HCT116 (cell line): ENCODE data around the gene TOR1AIP1. TPM values are rescaled to one million over a fixed set of nuclear protein-coding genes. Genes with fewer than 3 reads are reported as not detected.

Experiments
- ATAC-seq: fragments of 200-7000 bp; cut with Tn5 transposase; 2 replicates; pipeline ENCODE4 v1.9.1; 2020; ENCODE audit warnings: mild to moderate bottlenecking, moderate library complexity
- BruUV-seq: library from RNA; stranded (reverse); fragments of 400-500 nt; replicated peaks from 2 replicates; lab custom pipeline; 2021; lab: Mats Ljungman, UMichigan
- CTCF ChIA-PET: fragments of 300-600 bp; sonication (Branson Sonifier 250); formaldehyde crosslinking; loops from one replicate; lab custom pipeline; 2021; ENCODE audit warnings: antibody characterized with exemption; lab: Charles Lee
- POLR2A ChIA-PET: fragments of 300-600, 350-600 bp; sonication (Branson Sonifier 250); formaldehyde crosslinking; loops from one replicate; lab custom pipeline; 2021; ENCODE audit warnings: antibody characterized with exemption; lab: Charles Lee
- RAD21 ChIA-PET, 2 experiments: fragments of 300-600 bp; sonication (Branson Sonifier 250); formaldehyde crosslinking; loops; one replicate each; lab custom pipeline; 2023; ENCODE audit warnings: low total read pairs in 2 of 2; ENCODE audit not compliant: uncharacterized antibody in 2 of 2, unreplicated experiment in 2 of 2, low non-redundant PET in 1 of 2; lab: Charles Lee
- DNase-seq: peaks from one replicate; pipeline ENCODE4 v3.0.0-alpha.2; 2010; ENCODE audit warnings: low read depth, low spot score
- H2AFZ ChIP-seq: fragments of 200-600 bp; shearing (Covaris generic), sonication (generic); 2 replicates; pipeline ENCODE4 v1.6.1; 2017; ENCODE audit warnings: low read depth, mixed run types, mixed read lengths, antibody characterized with exemption, low read length; ENCODE audit not compliant: poor library complexity, severe bottlenecking
- H3K27ac ChIP-seq: 2 replicates; pipeline ENCODE4 v1.5.1; 2012; ENCODE audit warnings: low read depth, low read length
- H3K27me3 ChIP-seq: fragments of 200-600 bp; sonication (generic); 2 replicates; pipeline ENCODE4 v1.6.1; 2016; ENCODE audit warnings: mixed run types, low read length, mixed read lengths; ENCODE audit not compliant: insufficient read depth
- H3K36me3 ChIP-seq, 2 experiments: fragments of 200-500 bp in 1 of 2; fragments of 200-600 bp in 1 of 2; sonication (Bioruptor generic) in 1 of 2; sonication (generic) in 1 of 2; 2 replicates each; pipeline versions ENCODE4 v1.5.1 to v1.6.1; 2014 to 2016; ENCODE audit warnings: low read length in 2 of 2, inconsistent platforms in 1 of 2, mixed read lengths in 1 of 2, mixed run types in 1 of 2; ENCODE audit not compliant: insufficient read depth in 2 of 2, control insufficient read depth in 1 of 2
- H3K4me1 ChIP-seq, 2 experiments: fragments of 200-600 bp in 1 of 2; sonication (generic) in 1 of 2; 2 replicates each; pipeline versions ENCODE4 v1.5.1 to v1.6.1; 2012 to 2017; ENCODE audit warnings: low read length in 2 of 2, inconsistent platforms in 1 of 2, mild to moderate bottlenecking in 1 of 2, mixed read lengths in 1 of 2, mixed run types in 1 of 2, moderate library complexity in 1 of 2; ENCODE audit not compliant: insufficient read depth in 2 of 2, control insufficient read depth in 1 of 2
- H3K4me2 ChIP-seq: fragments of 200-600 bp; sonication (generic); 2 replicates; pipeline ENCODE4 v1.6.1; 2017; ENCODE audit warnings: mixed run types, low read length, mixed read lengths
- H3K4me3 ChIP-seq, 2 experiments: fragments of 200-600 bp in 1 of 2; sonication (generic) in 1 of 2; replicated peaks in 1 of 2; 2 replicates each; pipeline ENCODE4 v1.5.1; 2011 to 2016; ENCODE audit warnings: low read length in 2 of 2, control low read depth in 1 of 2, low read depth in 1 of 2, mild to moderate bottlenecking in 1 of 2, mixed read lengths in 1 of 2, mixed run types in 1 of 2
- H3K79me2 ChIP-seq: fragments of 200-600 bp; sonication (generic); 2 replicates; pipeline ENCODE4 v1.6.1; 2017; ENCODE audit warnings: mild to moderate bottlenecking, mixed run types, low read length, moderate library complexity, mixed read lengths; ENCODE audit not compliant: insufficient read depth
- H3K9ac ChIP-seq: fragments of 200-600 bp; sonication (generic); 2 replicates; pipeline ENCODE4 v1.6.1; 2016; ENCODE audit warnings: low read length, mixed read lengths
- H3K9me2 ChIP-seq: fragments of 200-600 bp; sonication (generic), shearing (Covaris generic); 2 replicates; pipeline ENCODE4 v1.6.1; 2017; ENCODE audit warnings: mixed run types, mild to moderate bottlenecking, moderate library complexity; ENCODE audit not compliant: insufficient read depth
- H3K9me3 ChIP-seq, 2 experiments: fragments of 200-500 bp in 1 of 2; fragments of 200-600 bp in 1 of 2; sonication (Bioruptor generic) in 1 of 2; sonication (generic) in 1 of 2; 2 replicates each; pipeline ENCODE4 v1.6.1; 2014 to 2017; ENCODE audit warnings: low read length in 2 of 2, mixed read lengths in 2 of 2, inconsistent platforms in 1 of 2, low read depth in 1 of 2, mild to moderate bottlenecking in 1 of 2, mixed run types in 1 of 2, moderate library complexity in 1 of 2; ENCODE audit not compliant: control insufficient read depth in 1 of 2, insufficient read depth in 1 of 2
- H4K20me1 ChIP-seq: fragments of 200-600 bp; sonication (generic), shearing (Covaris generic); 2 replicates; pipeline ENCODE4 v1.6.1; 2017; ENCODE audit warnings: mixed run types, mild to moderate bottlenecking, moderate library complexity; ENCODE audit not compliant: insufficient read depth
- ATF3 ChIP-seq: IDR thresholded peaks from 2 replicates; pipeline ENCODE4 v1.6.1; 2012
- CEBPB ChIP-seq: IDR thresholded peaks from 2 replicates; pipeline ENCODE4 v1.6.1; 2012; ENCODE audit warnings: low read depth
- CTCF ChIP-seq, 3 experiments: fragments of 200-600 bp in 1 of 3; sonication (generic) in 1 of 3; IDR thresholded peaks in 2 of 3; conservative IDR thresholded peaks in 1 of 3; 2 replicates each; pipeline ENCODE4 v1.5.1; 2012 to 2017; ENCODE audit warnings: low read depth in 2 of 3, low read length in 2 of 3, antibody characterized with exemption in 1 of 3, borderline replicate concordance in 1 of 3, control low read depth in 1 of 3, mild to moderate bottlenecking in 1 of 3, mixed read lengths in 1 of 3, mixed run types in 1 of 3, moderate library complexity in 1 of 3; ENCODE audit not compliant: insufficient read depth in 1 of 3
- EGR1 ChIP-seq: IDR thresholded peaks from 2 replicates; pipeline ENCODE4 v1.6.1; 2012; ENCODE audit warnings: low read depth
- ELF1 ChIP-seq: IDR thresholded peaks from 2 replicates; pipeline ENCODE4 v1.6.1; 2012; ENCODE audit warnings: low read depth, borderline replicate concordance
- EZH2phosphoT487 ChIP-seq: fragments of 200-600 bp; IDR thresholded peaks from 2 replicates; pipeline ENCODE4 v1.6.1; 2018; ENCODE audit warnings: antibody characterized with exemption, borderline replicate concordance
- JUND ChIP-seq: IDR thresholded peaks from 2 replicates; pipeline ENCODE4 v1.6.1; 2012
- MAX ChIP-seq: IDR thresholded peaks from 2 replicates; pipeline ENCODE4 v1.6.1; 2012
- POLR2A ChIP-seq: IDR thresholded peaks from 2 replicates; pipeline ENCODE4 v1.7.0; 2011; ENCODE audit warnings: borderline replicate concordance; ENCODE audit not compliant: insufficient read depth, insufficient read length; ENCODE audit errors: extremely low read depth
- RAD21 ChIP-seq: IDR thresholded peaks from 2 replicates; pipeline ENCODE4 v1.6.1; 2012; ENCODE audit warnings: low read depth, mild to moderate bottlenecking
- REST ChIP-seq: IDR thresholded peaks from 2 replicates; pipeline ENCODE4 v1.6.1; 2012; ENCODE audit warnings: low read depth
- SRF ChIP-seq: IDR thresholded peaks from 2 replicates; pipeline ENCODE4 v1.6.1; 2012; ENCODE audit warnings: low read depth
- ZBTB33 ChIP-seq: IDR thresholded peaks from 2 replicates; pipeline ENCODE4 v1.6.1; 2011; ENCODE audit warnings: mild to moderate bottlenecking, low read length, moderate library complexity; ENCODE audit not compliant: insufficient replicate concordance; ENCODE audit errors: extremely low read depth
- ZFX ChIP-seq: fragments of 450-650 bp; IDR thresholded peaks from 2 replicates; pipeline ENCODE4 v1.6.1; 2017
- ZNF274 ChIP-seq: fragments of 200-500 bp; sonication (Bioruptor generic); IDR thresholded peaks from 2 replicates; pipeline ENCODE4 v1.6.1; 2014; ENCODE audit warnings: mild to moderate bottlenecking, low read depth, low read length, inconsistent platforms
- intact Hi-C: fragments of 100-400 bp; cut with micrococcal nuclease; formaldehyde crosslinking; loops from 2 replicates; pipeline ENCODE4 v1.10.0; 2022
- total RNA-seq: library from RNA; stranded (reverse); gene quantifications from one replicate; pipeline ENCODE4 v1.2.1, GENCODE V29; 2021; ENCODE audit not compliant: unreplicated experiment

The TOR1AIP1 gene
- total RNA-seq, 1 experiment from 2014 or later = 30.5 TPM

GRCh38 chr1:179939941-179940340 lies 57.9 kb downstream of the TOR1AIP1 start:
- Histone ChIP-seq H3K36me3 (no peaks in the 10 kb centered on the region), H3K4me1 (no peaks in the 10 kb centered on the region), H3K79me2 (no peaks in the 10 kb centered on the region), H3K27me3 (no peaks in the 10 kb centered on the region), H3K27ac (no peak overlapping the region), H3K4me3 (no peak overlapping the region), H4K20me1 (no peaks in the 10 kb centered on the region), H3K9me3 (no peaks in the 10 kb centered on the region), H2AFZ (no peak overlapping the region), H3K9ac (no peak overlapping the region), H3K9me2 (no peaks in the 10 kb centered on the region), H3K4me2 (no peak overlapping the region)
- no peak for TF ChIP-seq RAD21
- no peak for TF ChIP-seq ZNF274
- no peak for TF ChIP-seq SRF
- TF ChIP-seq JUND = no peak
- no peak for TF ChIP-seq POLR2A
- TF ChIP-seq EZH2phosphoT487 = no peak
- no peak for TF ChIP-seq EGR1
- no peak for TF ChIP-seq CEBPB
- TF ChIP-seq REST = no peak
- no peak for TF ChIP-seq ZBTB33
- TF ChIP-seq ATF3 = no peak
- TF ChIP-seq ELF1 = no peak
- TF ChIP-seq CTCF (IDR thresholded peaks at IDR 0.05 in 2 of 3, conservative IDR thresholded peaks at IDR 0.05 in 1 of 3; ENCODE audit: borderline replicate concordance in 1 of 3, insufficient read depth in 1 of 3, low read depth in 2 of 3, low read length in 2 of 3) = no peak
- no peak for TF ChIP-seq MAX
- TF ChIP-seq ZFX = no peak
- POLR2A ChIA-PET = no interaction called here
- intact Hi-C loops = no loop called here
- CTCF ChIA-PET = no interaction called here
- ATAC-seq (no peak), DNase-seq (no peak)
- no TSS peak for BruUV-seq
- RAD21 ChIA-PET = no interaction called here
